IMR-90 (cell line): ENCODE results near the gene WAC. TPM values are rescaled to one million over a fixed set of nuclear protein-coding genes. Genes with fewer than 3 reads are reported as not detected.

Experiments
- ATAC-seq: fragments of 200-7000 bp; cut with Tn5 transposase; 2 replicates; pipeline ENCODE4 v1.9.1; 2020; ENCODE audit warnings: low read depth, mild to moderate bottlenecking, moderate library complexity
- BruUV-seq: library from RNA; stranded (reverse); fragments of 400-500 nt; replicated peaks from 2 replicates; lab custom pipeline; 2021; lab: Mats Ljungman, UMichigan
- CTCF ChIA-PET: fragments of 300-600 bp; formaldehyde crosslinking; extraction: SDS; loops from one replicate; lab custom pipeline; 2021; ENCODE audit warnings: antibody characterized with exemption; lab: Yijun Ruan, JAX
- POLR2A ChIA-PET: fragments of 300-600 bp; sonication (Branson Sonifier 250); formaldehyde crosslinking; loops from one replicate; lab custom pipeline; 2022; ENCODE audit warnings: antibody characterized with exemption; ENCODE audit not compliant: unreplicated experiment; lab: Charles Lee
- DNase-seq: peaks from one replicate; pipeline ENCODE4 v3.0.0; 2013
- H2AFZ ChIP-seq: replicated peaks from 2 replicates; pipeline ENCODE3; 2013; ENCODE audit warnings: low read length, mild to moderate bottlenecking; ENCODE audit not compliant: poor library complexity
- H2AK5ac ChIP-seq: 2 replicates; pipeline ENCODE4 v1.6.1; 2013; ENCODE audit warnings: low read depth, low read length, inconsistent platforms
- H2AK9ac ChIP-seq: replicated peaks from 2 replicates; pipeline ENCODE3; 2013; ENCODE audit warnings: mild to moderate bottlenecking, low read depth, low read length, moderate library complexity; ENCODE audit not compliant: poor library complexity
- H2BK120ac ChIP-seq: 2 replicates; pipeline ENCODE4 v1.6.1; 2013; ENCODE audit warnings: low read depth, low read length, inconsistent platforms
- H2BK15ac ChIP-seq: 3 replicates; pipeline ENCODE4 v1.6.1; 2013; ENCODE audit warnings: low read depth, low read length, inconsistent platforms
- H2BK20ac ChIP-seq: 2 replicates; pipeline ENCODE4 v1.6.1; 2013; ENCODE audit warnings: low read depth, mild to moderate bottlenecking, inconsistent platforms, low read length, moderate library complexity
- H2BK5ac ChIP-seq: 2 replicates; pipeline ENCODE4 v1.6.1; 2013; ENCODE audit warnings: mild to moderate bottlenecking, low read depth, low read length, inconsistent platforms; ENCODE audit not compliant: poor library complexity, severe bottlenecking
- H3K14ac ChIP-seq: replicated peaks from 2 replicates; pipeline ENCODE4 v1.6.1; 2013; ENCODE audit warnings: low read depth, low read length, inconsistent platforms
- H3K18ac ChIP-seq: 2 replicates; pipeline ENCODE4 v1.6.1; 2013; ENCODE audit warnings: low read depth, low read length, control low read depth
- H3K23ac ChIP-seq: 2 replicates; pipeline ENCODE4 v1.6.1; 2013; ENCODE audit warnings: low read depth, low read length, inconsistent platforms
- H3K27ac ChIP-seq: 2 replicates; pipeline ENCODE4 v1.5.1; 2013; ENCODE audit warnings: mild to moderate bottlenecking, control low read depth, low read length; ENCODE audit not compliant: insufficient read depth
- H3K27me3 ChIP-seq: 2 replicates; pipeline ENCODE4 v1.6.1; 2013; ENCODE audit warnings: low read length; ENCODE audit not compliant: control insufficient read depth, insufficient read depth
- H3K36me3 ChIP-seq: 2 replicates; pipeline ENCODE4 v1.6.1; 2013; ENCODE audit warnings: low read length, mixed read lengths; ENCODE audit not compliant: control insufficient read depth, insufficient read depth
- H3K4ac ChIP-seq: 2 replicates; pipeline ENCODE4 v1.6.1; 2013; ENCODE audit warnings: low read depth, low read length, inconsistent platforms
- H3K4me1 ChIP-seq: 2 replicates; pipeline ENCODE4 v1.6.1; 2013; ENCODE audit warnings: low read length, mixed read lengths; ENCODE audit not compliant: control insufficient read depth, insufficient read depth
- H3K4me2 ChIP-seq: 2 replicates; pipeline ENCODE4 v1.6.1; 2013; ENCODE audit warnings: low read depth, mild to moderate bottlenecking, control low read depth, low read length, moderate library complexity
- H3K4me3 ChIP-seq: 2 replicates; pipeline ENCODE4 v1.5.1; 2013; ENCODE audit warnings: low read depth, mild to moderate bottlenecking, control low read depth, low read length, moderate library complexity; ENCODE audit not compliant: insufficient read depth
- H3K56ac ChIP-seq: 2 replicates; pipeline ENCODE4 v1.6.1; 2013; ENCODE audit warnings: low read length, inconsistent platforms; ENCODE audit not compliant: insufficient read depth; ENCODE audit errors: extremely low read depth
- H3K79me1 ChIP-seq, 2 experiments: 2 replicates each; pipeline ENCODE4 v1.6.1; 2013; ENCODE audit warnings: low read length in 2 of 2, inconsistent platforms in 1 of 2, low read depth in 1 of 2
- H3K9ac ChIP-seq: 2 replicates; pipeline ENCODE4 v1.6.1; 2013; ENCODE audit warnings: low read depth, low read length, control low read depth
- H3K9me1 ChIP-seq: 2 replicates; pipeline ENCODE4 v1.6.1; 2013; ENCODE audit warnings: low read length, inconsistent platforms; ENCODE audit not compliant: insufficient read depth
- H3K9me3 ChIP-seq: 2 replicates; pipeline ENCODE4 v1.6.1; 2013; ENCODE audit warnings: low read length; ENCODE audit not compliant: control insufficient read depth, insufficient read depth
- H4K20me1 ChIP-seq: 2 replicates; pipeline ENCODE4 v1.6.1; 2013; ENCODE audit warnings: low read length, inconsistent platforms; ENCODE audit not compliant: insufficient read depth
- H4K5ac ChIP-seq: 2 replicates; pipeline ENCODE4 v1.6.1; 2013; ENCODE audit warnings: mild to moderate bottlenecking, low read depth, low read length, control low read depth
- H4K8ac ChIP-seq, 2 experiments: 2 replicates each; pipeline ENCODE4 v1.6.1; 2013; ENCODE audit warnings: low read depth in 2 of 2, low read length in 2 of 2, control low read depth in 1 of 2, inconsistent platforms in 1 of 2
- H4K91ac ChIP-seq: 2 replicates; pipeline ENCODE4 v1.6.1; 2013; ENCODE audit warnings: low read depth, low read length, inconsistent platforms; ENCODE audit not compliant: insufficient read depth
- CEBPB ChIP-seq: IDR thresholded peaks from 2 replicates; pipeline ENCODE4 v1.6.1; 2012; ENCODE audit warnings: low read depth, low read length, improper control_type of control experiment
- CHD1 ChIP-seq: IDR thresholded peaks from 2 replicates; pipeline ENCODE4 v1.6.1; 2012; ENCODE audit warnings: low read depth, low read length, improper control_type of control experiment
- FOS ChIP-seq: fragments of 150-350 bp; IDR thresholded peaks from 2 replicates; pipeline ENCODE4 v1.6.1; 2016; ENCODE audit warnings: low read depth, low read length
- NFE2L2 ChIP-seq: fragments of 150-350 bp; IDR thresholded peaks from 2 replicates; pipeline ENCODE4 v1.6.1; 2016; ENCODE audit warnings: low read depth, mild to moderate bottlenecking, low read length
- RCOR1 ChIP-seq: IDR thresholded peaks from 2 replicates; pipeline ENCODE4 v1.6.1; 2012; ENCODE audit warnings: mild to moderate bottlenecking, low read length, improper control_type of control experiment; ENCODE audit not compliant: insufficient replicate concordance
- SMC3 ChIP-seq: fragments of 150-350 bp; IDR thresholded peaks from 2 replicates; pipeline ENCODE4 v1.6.1; 2016; ENCODE audit warnings: low read depth, mild to moderate bottlenecking, antibody characterized with exemption, low read length, moderate library complexity
- WGBS, 2 experiments: methylation state at CpG; one replicate each; pipeline versions ENCODE4 v1.1.5 to v1.1.7; 2013; ENCODE audit warnings: missing lambda C conversion rate in 2 of 2; ENCODE audit not compliant: insufficient read length in 1 of 2; ENCODE audit errors: extremely low coverage in 2 of 2; 5-methylcytosine and 5-hydroxymethylcytosine counted together
- dilution Hi-C: fragments of 300-500 bp; cut with HindIII; formaldehyde crosslinking; loops from one replicate; pipeline ENCODE4 v1.14.3; 2018; ENCODE audit warnings: low sequenced_read_pairs; ENCODE audit not compliant: unreplicated experiment
- in situ Hi-C: fragments of 300-500 bp; cut with MboI; formaldehyde crosslinking; loops from 3 replicates; pipeline ENCODE4 v1.14.3; 2019; ENCODE audit warnings: low sequenced_read_pairs, inconsistent platforms, mixed read lengths
- intact Hi-C: fragments of 100-400 bp; cut with micrococcal nuclease; formaldehyde crosslinking; loops from 2 replicates; pipeline ENCODE4 v1.10.0; 2022
- polyA plus RNA-seq, 3 experiments: library from polyadenylated mRNA; depleted of rRNA; stranded (reverse); fragments of >200 nt; gene quantifications; 2 replicates each; pipeline ENCODE4 v1.2.3, GENCODE V29; 2012; ENCODE audit warnings: low replicate concordance in 1 of 3
- total RNA-seq: library from RNA; depleted of rRNA; stranded (reverse); fragments of >200 nt; gene quantifications from 2 replicates; pipeline ENCODE4 v1.2.3, GENCODE V29; 2012
- TF ChIP-seq, protein P1 (sequence below): fragments of 150-350 bp; IDR thresholded peaks from 2 replicates; pipeline ENCODE4 v1.6.1; 2016; ENCODE audit warnings: low read depth, mild to moderate bottlenecking, low read length, moderate library complexity, borderline replicate concordance

The WAC gene
- total and polyA plus RNA-seq, 2 of the 4 experiments (the other 2 are of a cell fraction), result 39.6 to 52.2 TPM

DNA sequence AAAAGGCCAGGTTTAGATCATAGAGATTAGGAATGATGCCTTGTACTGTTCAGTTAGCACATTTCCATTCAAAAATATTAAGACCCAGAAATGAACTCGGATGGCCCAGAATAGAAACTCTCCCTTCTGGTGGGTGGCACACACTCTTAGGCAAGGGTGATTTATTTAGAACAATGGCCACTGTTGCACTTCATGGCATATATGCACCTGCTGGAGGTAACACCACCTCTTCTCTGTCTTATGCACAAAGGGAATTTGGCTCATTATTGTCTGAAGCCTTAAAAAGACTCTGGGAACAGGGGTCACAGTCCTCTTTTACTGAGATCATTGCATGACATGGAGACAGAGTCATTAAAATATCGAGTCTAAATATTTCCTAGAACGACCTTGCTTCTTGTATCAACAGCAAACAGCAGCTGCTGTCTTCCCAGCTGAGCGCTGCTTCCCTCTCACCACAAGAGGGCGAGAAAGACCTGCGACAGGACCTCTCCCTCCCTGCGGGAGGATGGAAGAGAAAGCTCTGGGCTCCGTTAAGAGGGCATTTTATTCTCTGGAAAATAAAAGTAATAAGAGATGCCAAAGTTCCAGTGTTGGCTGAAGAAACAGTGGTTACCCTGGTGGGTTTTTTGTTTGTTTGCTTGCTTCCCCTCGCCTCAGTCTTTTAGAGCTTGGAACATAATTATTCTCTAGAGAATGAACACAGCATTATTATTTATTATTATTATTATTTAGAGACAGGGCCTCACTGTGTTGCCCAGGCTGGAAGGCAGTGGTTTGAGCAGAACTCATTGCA, 130.9 kb downstream of the WAC start (continued):
- no peak; the same call in 1 of the 2 replicates for TF ChIP-seq CHD1
- TF ChIP-seq SMC3, result peak; percentile 99

DNA sequence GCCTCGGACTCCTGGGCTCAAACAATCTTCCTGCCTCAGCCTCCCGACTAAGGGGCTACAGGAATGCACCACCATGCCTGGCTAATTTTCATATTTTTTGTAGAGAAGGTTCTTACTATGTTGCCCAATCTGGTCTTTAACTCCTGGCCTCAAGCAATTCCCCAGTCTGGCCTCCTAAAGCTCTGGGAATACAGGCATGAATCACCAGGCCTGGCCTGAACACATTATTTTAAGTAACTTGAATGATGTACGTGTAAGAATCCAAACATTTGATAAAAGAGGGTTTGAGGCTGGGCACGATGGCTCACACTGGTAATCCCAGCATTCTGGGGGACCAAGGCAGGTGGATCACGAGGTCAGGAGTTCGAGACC, 131.4 kb downstream of the WAC start:
- Histone ChIP-seq H3K9me1 (peaks cover 7% of the 10 kb centered on the region; the same call in 1 of the 2 replicates), H4K20me1 (no peaks in the 10 kb centered on the region), H3K4ac (peak overlapping the region; percentile 30; the same call in 1 of the 2 replicates), H3K79me1 (no peaks in the 10 kb centered on the region), H3K18ac (no peak overlapping the region), H2BK120ac (no peak overlapping the region), H3K4me3 (no peak overlapping the region), H2AK5ac (no peak overlapping the region), H2BK15ac (no peak overlapping the region), H3K9me3 (no peaks in the 10 kb centered on the region), H3K4me2 (no peak overlapping the region), H3K4me1 (peaks cover 6% of the 10 kb centered on the region), H2BK5ac (no peak overlapping the region), H3K9ac (no peak overlapping the region), H4K5ac (no peak overlapping the region), H2BK20ac (no peak overlapping the region), H3K27ac (no peak overlapping the region), H3K27me3 (peaks cover 31% of the 10 kb centered on the region), H3K36me3 (no peaks in the 10 kb centered on the region), H4K8ac (no peak overlapping the region), H4K91ac (no peak overlapping the region), H2AFZ (no peak overlapping the region), H2AK9ac (no peak overlapping the region), H3K56ac (no peak overlapping the region), H3K14ac (no peak overlapping the region), H3K23ac (no peak overlapping the region)
- WGBS, 2 experiments, result 17% methylated on average over 1 of the region's 6 CpGs; no CpG with 5 or more reads in 1 of the 2 experiments
- TF ChIP-seq CEBPB, result peak; percentile 73
- no peak for TF ChIP-seq NFE2L2
- peak; percentile 18; the same call in 1 of the 2 replicates for TF ChIP-seq FOS
- TF ChIP-seq, protein P1, sequence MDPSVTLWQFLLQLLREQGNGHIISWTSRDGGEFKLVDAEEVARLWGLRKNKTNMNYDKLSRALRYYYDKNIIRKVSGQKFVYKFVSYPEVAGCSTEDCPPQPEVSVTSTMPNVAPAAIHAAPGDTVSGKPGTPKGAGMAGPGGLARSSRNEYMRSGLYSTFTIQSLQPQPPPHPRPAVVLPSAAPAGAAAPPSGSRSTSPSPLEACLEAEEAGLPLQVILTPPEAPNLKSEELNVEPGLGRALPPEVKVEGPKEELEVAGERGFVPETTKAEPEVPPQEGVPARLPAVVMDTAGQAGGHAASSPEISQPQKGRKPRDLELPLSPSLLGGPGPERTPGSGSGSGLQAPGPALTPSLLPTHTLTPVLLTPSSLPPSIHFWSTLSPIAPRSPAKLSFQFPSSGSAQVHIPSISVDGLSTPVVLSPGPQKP, result no peak
- TF ChIP-seq RCOR1, result no peak
- dilution Hi-C loops (no loop called here), in situ Hi-C loops (no loop called here), intact Hi-C loops (loop anchor here (1.0 kb wide), 3 partner anchors 327 to 640 kb away; no protein-coding TSS in a partner anchor)
- POLR2A ChIA-PET, result no interaction called here
- BruUV-seq, result no TSS peak
- peak; percentile 79 for DNase-seq
- CTCF ChIA-PET, result interaction anchor here (0.6 to 2.1 kb wide), 26 partner anchors 12 to 648 kb away, joined by 3 to 16 read pairs (median 3); no protein-coding TSS in a partner anchor
- peak; percentile 53 for ATAC-seq
